ENCODE results near the gene GRAMD2B. TPM values are rescaled to one million over a fixed set of nuclear protein-coding genes. Genes with fewer than 3 reads are reported as not detected.

GRAMD2B gene
- total and polyA plus RNA-seq, 7 donors, result 26.1 to 53.8 (median 44.4) TPM

GRCh38 chr5:126450907-126451306 lies 27.7 kb downstream of the GRAMD2B start:
- 72 to 75% methylated on average over 5 of the region's 5 CpGs for WGBS, 2 donors
- H3K9me3 ChIP-seq, result no peaks in the 10 kb centered on the region
- H3K4me1 ChIP-seq, result peaks cover 0 to 56% (median 31%) of the 10 kb centered on the region in 4 donors
- no peak overlapping the region for H3K27ac ChIP-seq
- no peaks in the 10 kb centered on the region for H3K27me3 ChIP-seq
- H3K36me3 ChIP-seq, result no peaks in the 10 kb centered on the region
- TF ChIP-seq CTCF (IDR thresholded peaks at IDR 0.05), result no peak
- no peak for TF ChIP-seq EP300 (IDR thresholded peaks at IDR 0.05)
- TF ChIP-seq POLR2A (IDR thresholded peaks at IDR 0.05), result no peak
- no peak for TF ChIP-seq POLR2AphosphoS5 (IDR thresholded peaks at IDR 0.05)
- intact Hi-C loops (cut with DNase I), result no loop called here
- DNase-seq, result no peak
- H3K4me3 ChIP-seq, result no peak overlapping the region

DNA sequence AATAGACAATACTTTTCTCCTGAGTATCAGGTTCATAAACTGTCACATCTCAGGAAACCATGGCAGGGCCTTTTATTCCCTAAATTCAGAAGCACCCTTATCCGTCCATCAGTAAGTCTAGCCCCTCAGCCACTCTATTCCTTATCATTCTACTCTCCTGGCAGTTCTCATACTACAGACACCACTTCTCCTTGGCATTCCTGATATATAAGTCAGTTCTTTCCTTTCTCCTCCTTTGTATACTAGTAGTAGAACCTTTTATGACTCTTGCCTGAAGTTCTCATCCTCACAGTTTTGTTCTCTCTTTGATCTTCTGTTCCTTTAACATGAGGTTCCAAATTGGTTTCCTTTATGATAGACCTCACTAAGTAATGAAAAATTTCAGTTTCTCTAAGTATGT lies 29.3 kb downstream of the GRAMD2B start:
- no peaks in the 10 kb centered on the region for H3K9me3 ChIP-seq
- H3K27me3 ChIP-seq, result no peaks in the 10 kb centered on the region
- H3K4me3 ChIP-seq, result no peak overlapping the region
- TF ChIP-seq POLR2A (IDR thresholded peaks at IDR 0.05), result no peak
- TF ChIP-seq POLR2AphosphoS5 (IDR thresholded peaks at IDR 0.05), result no peak
- no peak for TF ChIP-seq EP300 (IDR thresholded peaks at IDR 0.05)
- TF ChIP-seq CTCF (IDR thresholded peaks at IDR 0.05), result no peak
- no peaks in the 10 kb centered on the region for H3K36me3 ChIP-seq
- intact Hi-C loops (cut with DNase I), result no loop called here
- peaks cover 0 to 53% (median 26%) of the 10 kb centered on the region in 4 donors for H3K4me1 ChIP-seq
- no peak overlapping the region for H3K27ac ChIP-seq
- DNase-seq, result no peak
- 97 to 99% methylated on average over 1 of the region's 1 CpG for WGBS, 2 donors

GRCh38 chr5:126454081-126454480 lies 30.9 kb downstream of the GRAMD2B start:
- Histone ChIP-seq H3K27ac (no peak overlapping the region), H3K36me3 (no peaks in the 10 kb centered on the region), H3K4me3 (no peak overlapping the region), H3K4me1 (peaks cover 0 to 46% (median 26%) of the 10 kb centered on the region in 4 donors), H3K27me3 (no peaks in the 10 kb centered on the region), H3K9me3 (no peaks in the 10 kb centered on the region)
- intact Hi-C loops (cut with DNase I), result no loop called here
- DNase-seq, result peak; percentile 76
- 85 to 88% methylated on average over 7 of the region's 7 CpGs for WGBS, 2 donors
- TF ChIP-seq CTCF (IDR thresholded peaks at IDR 0.05), result no peak
- TF ChIP-seq EP300 (IDR thresholded peaks at IDR 0.05), result no peak
- no peak for TF ChIP-seq POLR2A (IDR thresholded peaks at IDR 0.05)
- TF ChIP-seq POLR2AphosphoS5 (IDR thresholded peaks at IDR 0.05), result no peak

GRCh38 chr5:126454535-126454934 lies 31.3 kb downstream of the GRAMD2B start:
- Histone ChIP-seq H3K9me3 (no peaks in the 10 kb centered on the region), H3K27me3 (no peaks in the 10 kb centered on the region), H3K4me1 (peaks cover 0 to 42% (median 25%) of the 10 kb centered on the region in 4 donors), H3K27ac (no peak overlapping the region), H3K4me3 (no peak overlapping the region), H3K36me3 (no peaks in the 10 kb centered on the region)
- DNase-seq, result no peak
- WGBS, 2 donors, result 98% methylated on average over 1 of the region's 1 CpG
- TF ChIP-seq CTCF (IDR thresholded peaks at IDR 0.05) (no peak), POLR2A (IDR thresholded peaks at IDR 0.05) (no peak), POLR2AphosphoS5 (IDR thresholded peaks at IDR 0.05) (no peak), EP300 (IDR thresholded peaks at IDR 0.05) (no peak)
- intact Hi-C loops (cut with DNase I), result no loop called here

DNA sequence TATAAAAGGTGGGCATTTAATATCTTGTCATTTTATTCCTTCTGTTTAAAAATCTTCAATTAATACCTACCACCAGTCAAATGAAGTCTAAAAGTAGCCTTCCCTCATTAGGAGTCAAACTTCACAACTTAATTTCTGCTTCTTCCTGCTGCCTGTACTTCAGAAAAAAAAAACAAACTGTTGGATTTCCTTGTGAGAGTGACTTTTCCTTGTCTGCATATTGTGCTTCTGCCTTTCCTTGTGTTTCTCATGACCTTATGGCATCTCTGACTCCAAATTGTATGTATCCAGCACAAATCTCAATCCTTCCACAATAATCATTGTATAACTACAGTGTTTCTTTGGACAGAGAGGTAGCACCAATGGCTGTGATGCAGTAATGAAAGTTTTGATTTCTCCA lies 32.1 kb downstream of the GRAMD2B start:
- TF ChIP-seq POLR2A (IDR thresholded peaks at IDR 0.05) (no peak), EP300 (IDR thresholded peaks at IDR 0.05) (no peak), POLR2AphosphoS5 (IDR thresholded peaks at IDR 0.05) (no peak), CTCF (IDR thresholded peaks at IDR 0.05) (no peak)
- intact Hi-C loops (cut with DNase I), result no loop called here
- Histone ChIP-seq H3K4me3 (no peak overlapping the region), H3K27me3 (no peaks in the 10 kb centered on the region), H3K9me3 (no peaks in the 10 kb centered on the region), H3K36me3 (no peaks in the 10 kb centered on the region), H3K4me1 (peaks cover 0 to 34% (median 17%) of the 10 kb centered on the region in 4 donors), H3K27ac (no peak overlapping the region)
- no peak for DNase-seq
